ENCODE data around the gene FZD10.
A peak's percentile ranks its signal among the peaks of the same experiment; 100 is the strongest.

FZD10 gene

GRCh38 chr12:130155416-130156073, 6.7 kb upstream of the FZD10 start:
- no peak for DNase-seq

- no peak for DNase-seq
Observed at GRCh38 chr12:130156652-130157275, 5.5 kb upstream of the FZD10 start.

- peak; percentile 42 for DNase-seq
Observed at GRCh38 chr12:130157998-130158753, 4.1 kb upstream of the FZD10 start.

GRCh38 chr12:130158754-130159059, 3.6 kb upstream of the FZD10 start:
- peak; percentile 55 for DNase-seq

- peak; percentile 37 for DNase-seq
Observed at GRCh38 chr12:130160306-130160705, 2.0 kb upstream of the FZD10 start.

GRCh38 chr12:130160711-130161231, 1.5 kb upstream of the FZD10 start:
- DNase-seq: no peak

- DNase-seq: peak; percentile 78
Observed at GRCh38 chr12:130161261-130162243, 712 bp upstream of the FZD10 start.

- DNase-seq: peak; percentile 56
Observed at GRCh38 chr12:130162745-130163460, 639 bp downstream of the FZD10 start.

- peak; percentile 52 for DNase-seq
Observed at GRCh38 chr12:130163461-130164215, 1.4 kb downstream of the FZD10 start.

- DNase-seq: no peak
Observed at GRCh38 chr12:130164216-130164542, 1.9 kb downstream of the FZD10 start.

GRCh38 chr12:130164936-130165335, 2.7 kb downstream of the FZD10 start:
- DNase-seq: no peak

GRCh38 chr12:130166306-130166705, 4.0 kb downstream of the FZD10 start:
- no peak for DNase-seq

GRCh38 chr12:130167537-130167936, 5.3 kb downstream of the FZD10 start:
- no peak for DNase-seq

- DNase-seq: no peak
Observed at GRCh38 chr12:130169256-130169655, 7.0 kb downstream of the FZD10 start.

GRCh38 chr12:130169924-130170323, 7.7 kb downstream of the FZD10 start:
- DNase-seq: no peak

- no peak for DNase-seq
Observed at GRCh38 chr12:130170611-130171010, 8.3 kb downstream of the FZD10 start.

- DNase-seq: peak; percentile 62
Observed at GRCh38 chr12:130177635-130178242, 15.5 kb downstream of the FZD10 start.

GRCh38 chr12:130178282-130178681, 16.0 kb downstream of the FZD10 start:
- no peak for DNase-seq

GRCh38 chr12:130179191-130179590, 16.9 kb downstream of the FZD10 start:
- no peak for DNase-seq

- no peak for DNase-seq
Observed at GRCh38 chr12:130179621-130180020, 17.4 kb downstream of the FZD10 start.

GRCh38 chr12:130181211-130181610, 18.9 kb downstream of the FZD10 start:
- DNase-seq: no peak
